SK-N-SH (cell line): ENCODE data around the gene CCSER1. TPM values are rescaled to one million over a fixed set of nuclear protein-coding genes. Genes with fewer than 3 reads are reported as not detected.

Source experiments
- CTCF ChIA-PET: fragments of 300-600, 350-600 bp; formaldehyde crosslinking; extraction: SDS; loops from one replicate; lab custom pipeline; 2021; lab: Yijun Ruan, JAX
- POLR2A ChIA-PET: fragments of 350-600 bp; sonication (Branson Sonifier 250); formaldehyde crosslinking; extraction: SDS; loops from one replicate; lab custom pipeline; 2020; ENCODE audit warnings: antibody characterized with exemption, inconsistent platforms; lab: Yijun Ruan, JAX
- DNase-seq: peaks from one replicate; pipeline ENCODE4 v3.0.0; 2012
- H2AFZ ChIP-seq: fragments of 200-600 bp; sonication (generic); 2 replicates; pipeline ENCODE4 v1.8.1; 2016; ENCODE audit warnings: antibody characterized with exemption, mild to moderate bottlenecking, low read depth
- H3F3A ChIP-seq: fragments of 200-600 bp; sonication (generic); replicated peaks from 2 replicates; pipeline ENCODE3; 2016; ENCODE audit warnings: antibody characterized with exemption, mild to moderate bottlenecking; ENCODE audit not compliant: insufficient read depth
- H3K27ac ChIP-seq, 2 experiments: fragments of 200-500 bp in 1 of 2; fragments of 200-600 bp in 1 of 2; sonication (Bioruptor generic) in 1 of 2; sonication (generic), shearing (Covaris generic) in 1 of 2; 2 replicates each; pipeline versions ENCODE4 v1.5.1 to v1.6.1; 2014 to 2016; ENCODE audit warnings: low read depth in 2 of 2, inconsistent platforms in 1 of 2, low read length in 1 of 2, mild to moderate bottlenecking in 1 of 2, mixed read lengths in 1 of 2
- H3K27me3 ChIP-seq: fragments of 200-600 bp; sonication (generic), shearing (Covaris generic); 2 replicates; pipeline ENCODE4 v1.6.1; 2016; ENCODE audit warnings: mixed run types; ENCODE audit not compliant: insufficient read depth
- H3K36me3 ChIP-seq, 2 experiments: fragments of 200-500 bp in 1 of 2; fragments of 200-600 bp in 1 of 2; sonication (Bioruptor generic) in 1 of 2; sonication (generic) in 1 of 2; replicated peaks in 1 of 2; 2 replicates each; pipeline versions ENCODE3 to v1.5.1; 2014 to 2016; ENCODE audit warnings: low read length in 1 of 2, mild to moderate bottlenecking in 1 of 2; ENCODE audit not compliant: insufficient read depth in 2 of 2, control insufficient read depth in 1 of 2
- H3K4me1 ChIP-seq, 2 experiments: fragments of 200-500 bp in 1 of 2; fragments of 200-600 bp in 1 of 2; sonication (Bioruptor generic) in 1 of 2; sonication (generic), shearing (Covaris generic) in 1 of 2; 2 replicates each; pipeline versions ENCODE4 v1.5.1 to v1.6.1; 2014 to 2016; ENCODE audit warnings: low read depth in 1 of 2, low read length in 1 of 2, mixed run types in 1 of 2; ENCODE audit not compliant: insufficient read depth in 2 of 2, control insufficient read depth in 1 of 2
- H3K4me2 ChIP-seq: fragments of 200-600 bp; sonication (generic), shearing (Covaris generic); 2 replicates; pipeline ENCODE4 v1.6.1; 2017; ENCODE audit warnings: mixed run types
- H3K4me3 ChIP-seq, 2 experiments: fragments of 200-500 bp in 1 of 2; fragments of 200-600 bp in 1 of 2; sonication (Bioruptor generic) in 1 of 2; sonication (generic), shearing (Covaris generic) in 1 of 2; 2 replicates each; pipeline versions ENCODE4 v1.5.1 to v1.8.1; 2014 to 2016; ENCODE audit warnings: low read depth in 2 of 2, inconsistent platforms in 1 of 2, low read length in 1 of 2, mild to moderate bottlenecking in 1 of 2, mixed read lengths in 1 of 2, moderate library complexity in 1 of 2
- H3K79me2 ChIP-seq: fragments of 200-600 bp; sonication (generic); 2 replicates; pipeline ENCODE4 v1.8.1; 2017; ENCODE audit warnings: mild to moderate bottlenecking; ENCODE audit not compliant: insufficient read depth
- H3K9ac ChIP-seq: fragments of 200-600 bp; sonication (generic); 2 replicates; pipeline ENCODE4 v1.6.1; 2017; ENCODE audit warnings: mixed run types
- H3K9me2 ChIP-seq: fragments of 200-600 bp; sonication (generic); 2 replicates; pipeline ENCODE4 v1.6.1; 2017; ENCODE audit warnings: mixed run types
- H3K9me3 ChIP-seq: fragments of 200-600 bp; sonication (generic); 2 replicates; pipeline ENCODE4 v1.6.1; 2017; ENCODE audit warnings: mixed run types, mild to moderate bottlenecking, moderate library complexity
- H4K20me1 ChIP-seq: fragments of 200-600 bp; sonication (generic); 2 replicates; pipeline ENCODE4 v1.6.1; 2017; ENCODE audit warnings: mild to moderate bottlenecking, mixed run types; ENCODE audit not compliant: insufficient read depth
- CTCF ChIP-seq: fragments of 200-600 bp; sonication (generic); IDR thresholded peaks from 2 replicates; pipeline ENCODE4 v1.6.1; 2017; ENCODE audit warnings: antibody characterized with exemption, mild to moderate bottlenecking, moderate library complexity
- ELF1 ChIP-seq: IDR thresholded peaks from 2 replicates; pipeline ENCODE4 v1.4.0; 2012
- EP300 ChIP-seq, 2 experiments: IDR thresholded peaks; 2 replicates each; pipeline versions ENCODE4 v1.4.0 to v1.6.1; 2012; ENCODE audit warnings: borderline replicate concordance in 1 of 2, low read depth in 1 of 2, low read length in 1 of 2
- EZH2phosphoT487 ChIP-seq: fragments of 200-600 bp; sonication (generic); IDR thresholded peaks from 2 replicates; pipeline ENCODE4 v1.6.1; 2017; ENCODE audit warnings: low read depth, mixed run types, mild to moderate bottlenecking, antibody characterized with exemption, moderate library complexity, borderline replicate concordance
- FOSL2 ChIP-seq: IDR thresholded peaks from 2 replicates; pipeline ENCODE4 v1.4.0; 2012; ENCODE audit warnings: low read depth, mild to moderate bottlenecking, moderate library complexity, borderline replicate concordance
- FOXM1 ChIP-seq: IDR thresholded peaks from 2 replicates; pipeline ENCODE4 v1.4.0; 2012; ENCODE audit warnings: low read depth, mild to moderate bottlenecking
- GATA2 ChIP-seq: sonication (generic); formaldehyde crosslinking; IDR thresholded peaks from 2 replicates; pipeline ENCODE4 v1.5.0; 2020; ENCODE audit warnings: mild to moderate bottlenecking, missing genetic modification reagents
- MAX ChIP-seq: IDR thresholded peaks from 2 replicates; pipeline ENCODE4 v1.4.0; 2012; ENCODE audit warnings: low read depth
- MXI1 ChIP-seq: IDR thresholded peaks from 2 replicates; pipeline ENCODE4 v1.6.1; 2012; ENCODE audit warnings: mild to moderate bottlenecking, low read depth, low read length, improper control_type of control experiment
- NRF1 ChIP-seq: IDR thresholded peaks from 2 replicates; pipeline ENCODE4 v1.6.1; 2012; ENCODE audit warnings: low read depth, mild to moderate bottlenecking, low read length
- RAD21 ChIP-seq: IDR thresholded peaks from 2 replicates; pipeline ENCODE4 v1.6.1; 2012; ENCODE audit warnings: mild to moderate bottlenecking, low read length
- RCOR1 ChIP-seq: fragments of 150-350 bp; IDR thresholded peaks from 2 replicates; pipeline ENCODE4 v1.6.1; 2017; ENCODE audit warnings: antibody characterized with exemption, low read length
- REST ChIP-seq: IDR thresholded peaks from 2 replicates; pipeline ENCODE4 v1.6.1; 2012; ENCODE audit warnings: mild to moderate bottlenecking, low read depth, low read length, moderate library complexity
- RFX5 ChIP-seq: IDR thresholded peaks from 2 replicates; pipeline ENCODE4 v1.6.1; 2012; ENCODE audit warnings: mild to moderate bottlenecking, improper control_type of control experiment, low read length
- SIN3A ChIP-seq: IDR thresholded peaks from 2 replicates; pipeline ENCODE4 v1.6.1; 2012; ENCODE audit warnings: low read depth, mild to moderate bottlenecking, low read length, moderate library complexity, borderline replicate concordance
- USF2 ChIP-seq: fragments of 150-350 bp; IDR thresholded peaks from 2 replicates; pipeline ENCODE4 v1.6.1; 2017; ENCODE audit warnings: antibody characterized with exemption, low read length, low read depth, borderline replicate concordance
- YY1 ChIP-seq: IDR thresholded peaks from 2 replicates; pipeline ENCODE4 v1.4.0; 2012; ENCODE audit warnings: low read depth, mild to moderate bottlenecking
- ZBTB33 ChIP-seq: IDR thresholded peaks from 2 replicates; pipeline ENCODE4 v1.4.0; 2012; ENCODE audit warnings: low read depth, borderline replicate concordance
- WGBS: methylation state at CpG from one replicate; pipeline ENCODE4 v1.1.6; 2017; ENCODE audit warnings: low lambda C conversion rate; 5-methylcytosine and 5-hydroxymethylcytosine counted together
- polyA plus RNA-seq, 3 experiments: library from polyadenylated mRNA; depleted of rRNA; stranded (reverse); fragments of >200 nt; gene quantifications; 2 replicates each; pipeline ENCODE4 v1.2.3, GENCODE V29; 2012

The CCSER1 gene
- polyA plus RNA-seq, 1 of the 3 experiments (the other 2 are of a cell fraction): 0.05 TPM

- TF ChIP-seq CTCF (no peak), GATA2 (CRISPR knock-in tag) (no peak), MAX (no peak)
Observed at GRCh38 chr4:90189178-90189577, 62.0 kb downstream of the CCSER1 start (continued).

- no peak overlapping the region for H2AFZ ChIP-seq
- H3K9me2 ChIP-seq: no peaks in the 10 kb centered on the region
- no peaks in the 10 kb centered on the region for H3K9me3 ChIP-seq
- H3K36me3 ChIP-seq: no peaks in the 10 kb centered on the region
- H3K4me2 ChIP-seq: no peak overlapping the region
- no peaks in the 10 kb centered on the region for H4K20me1 ChIP-seq
- H3K4me3 ChIP-seq: no peak overlapping the region
- peak overlapping the region in 1 of 2 experiments; percentile 55; a peak in 2 of 4 replicates for H3K27ac ChIP-seq
- DNase-seq: no peak
- H3K9ac ChIP-seq: no peak overlapping the region
- TF ChIP-seq FOXM1 (no peak), SIN3A (no peak)
- H3K4me1 ChIP-seq: peaks cover 0 to 2% of the 10 kb centered on the region in 2 experiments; a peak in 2 of 4 replicates
- H3K79me2 ChIP-seq: no peaks in the 10 kb centered on the region
- H3F3A ChIP-seq: no peaks in the 10 kb centered on the region
- 41% methylated on average over 4 of the region's 4 CpGs for WGBS
- ChIA-PET CTCF (no interaction called here), POLR2A (no interaction called here)
- H3K27me3 ChIP-seq: no peaks in the 10 kb centered on the region
Observed at GRCh38 chr4:90189946-90190345, 62.8 kb downstream of the CCSER1 start.

GRCh38 chr4:90190525-90190924 is 63.3 kb downstream of the CCSER1 start:
- POLR2A ChIA-PET: no interaction called here
- CTCF ChIA-PET: no interaction called here
- no peaks in the 10 kb centered on the region for H3F3A ChIP-seq
- H3K9ac ChIP-seq: no peak overlapping the region
- no peaks in the 10 kb centered on the region for H3K79me2 ChIP-seq
- H3K4me3 ChIP-seq: no peak overlapping the region
- H4K20me1 ChIP-seq: no peaks in the 10 kb centered on the region
- H3K4me1 ChIP-seq: peaks cover 0 to 2% of the 10 kb centered on the region in 2 experiments; a peak in 2 of 4 replicates
- no peaks in the 10 kb centered on the region for H3K27me3 ChIP-seq
- H2AFZ ChIP-seq: no peak overlapping the region
- no peaks in the 10 kb centered on the region for H3K9me2 ChIP-seq
- H3K27ac ChIP-seq: peak overlapping the region in 1 of 2 experiments; percentile 55; a peak in 2 of 4 replicates
- 20% methylated on average over 1 of the region's 1 CpG for WGBS
- no peaks in the 10 kb centered on the region for H3K36me3 ChIP-seq
- H3K9me3 ChIP-seq: no peaks in the 10 kb centered on the region
- no peak overlapping the region for H3K4me2 ChIP-seq
- DNase-seq: no peak
- TF ChIP-seq FOSL2: no peak
- TF ChIP-seq RCOR1: no peak
- no peak for TF ChIP-seq YY1
- no peak for TF ChIP-seq REST
- TF ChIP-seq USF2: no peak
- no peak for TF ChIP-seq ELF1
- no peak for TF ChIP-seq NRF1
- TF ChIP-seq RAD21: no peak
- no peak for TF ChIP-seq FOXM1
- TF ChIP-seq EZH2phosphoT487: no peak
- no peak for TF ChIP-seq MXI1
- no peak; a peak in 1 of 4 replicates for TF ChIP-seq EP300 (IDR thresholded peaks at IDR 0.05; ENCODE audit: borderline replicate concordance in 1 of 2, low read depth in 1 of 2, low read length in 1 of 2)
- no peak for TF ChIP-seq RFX5
- TF ChIP-seq ZBTB33: no peak
